Stimulated activated CD8-positive, alpha-beta memory T cell treated with anti-CD3 and anti-CD28 coated beads, Interleukin-12 subunit alpha, Interleukin-12 subunit beta, amount 100 ng/mL, for 4 hours (primary cell): ENCODE measurements around the gene C12orf60.
A peak's percentile ranks its signal among the peaks of the same experiment; 100 is the strongest.
"Not testable (repeated sequence)": the region's sequence is repeated elsewhere in the genome, so short reads cannot be mapped to it uniquely, and the experiment has no call there.

Source experiments
- DNase-seq: peaks from one replicate; pipeline ENCODE4 v3.0.0-alpha.2; 2020; ENCODE audit warnings: low read depth

Gene C12orf60

DNA sequence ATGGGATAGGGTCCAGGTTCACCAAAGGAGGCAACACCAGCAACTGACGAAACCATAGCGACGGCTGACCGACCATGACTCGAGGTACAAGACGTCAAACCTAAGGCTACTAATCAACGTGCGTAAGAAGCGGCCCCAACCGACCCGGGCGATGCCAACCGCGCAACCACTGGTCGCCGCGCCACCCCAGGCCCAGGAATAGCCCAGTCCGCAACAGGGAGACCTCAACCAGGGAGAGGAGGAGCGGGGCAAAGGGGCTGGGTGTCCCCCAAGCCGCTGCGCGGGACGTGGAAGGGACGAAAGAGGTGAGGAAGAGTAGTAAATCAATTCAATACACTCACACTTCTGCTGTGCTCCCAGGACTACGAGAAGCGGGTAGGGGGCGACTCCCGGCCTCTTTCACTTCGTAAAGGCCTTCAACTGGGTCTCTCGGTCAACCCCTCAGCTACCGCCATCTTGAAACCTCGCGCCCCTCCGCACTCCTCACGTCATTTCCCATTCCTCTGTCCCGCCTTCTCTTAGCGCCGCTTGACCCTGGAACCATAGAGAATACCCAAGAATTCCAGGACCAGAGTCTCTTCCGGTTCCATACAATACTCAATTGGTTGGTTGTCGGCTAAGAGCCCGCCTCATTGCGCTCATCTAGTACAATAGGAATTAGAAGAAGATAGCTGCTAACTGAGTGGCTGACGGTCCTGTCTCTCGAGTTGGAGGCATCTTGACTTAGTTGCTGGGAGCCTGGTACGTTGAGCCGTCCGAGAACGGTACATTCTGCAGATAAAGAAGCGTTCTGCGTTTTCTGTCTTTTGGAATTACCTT is at the start of gene C12orf60, which contains the start of gene WBP11:
Gene C12orf60, plus strand, starts transcription at position 660 of the 819 bp plus-strand sequence. CDS start 19,266 bp downstream, outside the sequence.
Gene WBP11, minus strand, starts transcription at position 468 of the 819 bp plus-strand sequence. CDS start 2,095 bp downstream, outside the sequence.
- peak; percentile 69 for DNase-seq

DNA sequence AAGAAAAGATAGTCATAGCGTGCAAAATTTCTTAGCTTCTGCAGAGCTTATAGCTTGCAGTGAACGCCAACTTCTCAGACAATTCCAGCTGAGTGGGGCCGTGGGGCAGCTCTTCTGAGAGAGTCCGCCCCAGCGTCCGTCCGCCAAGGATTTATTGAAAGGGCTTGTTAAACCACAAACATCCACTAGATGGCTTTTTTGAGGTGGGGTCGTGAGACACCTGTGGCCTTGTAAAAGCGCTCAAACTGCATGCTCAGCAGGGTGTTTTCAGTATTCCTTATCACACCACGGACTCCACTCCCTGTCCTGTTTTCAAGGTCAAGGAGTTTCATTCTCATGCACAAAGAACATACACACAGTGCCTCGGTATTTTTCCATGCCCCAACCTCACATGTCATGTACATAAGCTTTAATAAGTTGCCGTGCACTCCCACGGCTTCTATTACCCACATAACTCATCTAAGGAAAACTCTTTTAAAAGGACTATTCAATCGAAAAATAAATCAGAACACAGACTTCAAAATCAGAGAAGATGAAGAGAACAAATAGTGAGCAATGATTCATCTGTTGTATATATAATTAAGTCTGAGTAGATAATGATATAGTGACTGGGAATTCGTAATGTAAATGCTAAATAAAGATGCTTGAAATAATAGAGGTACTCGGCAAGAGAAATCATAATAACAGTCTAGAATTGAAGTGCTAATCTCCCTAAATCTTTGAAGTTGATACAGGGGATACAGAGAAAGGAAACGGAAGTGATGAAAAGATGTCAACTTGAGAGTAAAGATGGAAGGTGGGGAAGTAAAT is 46.9 kb upstream of the C12orf60 start:
- DNase-seq: no peak

- not testable (repeated sequence) for DNase-seq
Observed at GRCh38 chr12:14759711-14760280, 43.7 kb upstream of the C12orf60 start.

- DNase-seq: no peak
Observed at GRCh38 chr12:14765398-14765797, 38.1 kb upstream of the C12orf60 start.

DNA sequence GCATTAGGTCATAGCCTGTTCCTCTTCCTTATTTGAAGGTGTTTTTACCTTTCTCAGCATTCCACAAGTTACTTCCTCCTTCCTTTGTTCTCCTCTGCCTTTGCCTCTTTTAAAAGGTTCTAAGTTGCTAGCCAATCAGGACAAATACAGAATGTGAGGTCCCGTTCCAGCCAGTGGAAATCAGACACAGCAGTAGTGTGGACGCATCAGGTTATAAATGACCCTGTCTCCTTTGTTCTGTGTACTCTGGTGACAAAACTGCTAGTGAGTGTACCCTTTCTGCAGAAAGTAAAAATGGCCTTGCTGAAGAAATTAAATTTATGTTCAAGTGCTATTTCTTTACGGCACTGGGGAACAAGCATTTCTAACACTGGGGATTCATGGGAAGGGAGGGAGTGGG is 37.5 kb upstream of the C12orf60 start:
- not testable (repeated sequence) for DNase-seq

DNA sequence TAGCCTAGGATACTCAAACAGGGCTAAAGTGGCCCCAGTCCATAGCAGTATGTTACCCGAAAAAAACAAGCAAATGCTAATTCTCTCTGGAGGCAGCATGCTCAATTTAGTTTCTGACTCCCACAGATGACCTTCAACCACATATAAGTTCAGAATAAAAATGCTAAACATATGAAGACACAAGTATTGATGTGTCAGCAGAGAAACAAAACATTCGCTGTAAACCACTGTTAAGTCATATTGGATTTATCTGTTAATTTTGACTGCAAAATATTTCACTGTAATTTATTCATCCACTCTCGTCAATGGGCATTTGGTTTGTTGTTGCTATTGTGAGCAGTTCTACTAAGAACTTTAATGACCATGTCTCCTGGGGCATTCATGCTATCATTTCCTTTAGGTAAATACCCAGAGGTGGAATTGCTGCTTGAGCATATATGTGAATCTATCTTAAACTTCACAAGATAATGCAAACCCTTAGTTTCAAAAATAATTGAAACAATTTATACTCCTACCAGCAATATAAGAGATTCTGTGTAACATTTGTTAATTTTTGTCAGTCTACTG is 36.7 kb upstream of the C12orf60 start:
- no peak for DNase-seq

DNA sequence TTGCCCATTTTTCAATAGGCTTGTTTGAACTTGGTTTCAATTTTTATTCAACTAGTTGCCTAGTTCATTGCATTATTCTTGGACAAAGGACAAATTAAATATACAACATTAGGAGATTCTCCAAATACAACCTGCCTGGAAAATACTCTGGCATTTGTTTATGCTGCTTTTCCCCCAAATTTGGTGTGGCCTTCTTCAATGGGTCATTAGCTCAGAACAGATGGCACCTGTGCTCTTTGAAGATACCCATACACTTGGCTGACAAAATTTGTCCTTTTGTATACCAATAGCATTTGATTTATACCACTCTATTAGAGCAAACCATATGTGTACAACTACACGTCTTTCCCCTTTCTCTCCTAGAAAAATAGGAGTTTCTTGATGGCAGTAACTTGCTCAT is 35.9 kb upstream of the C12orf60 start:
- DNase-seq: no peak

- DNase-seq: peak; percentile 15
Observed at GRCh38 chr12:14768823-14769405, 34.6 kb upstream of the C12orf60 start.

DNA sequence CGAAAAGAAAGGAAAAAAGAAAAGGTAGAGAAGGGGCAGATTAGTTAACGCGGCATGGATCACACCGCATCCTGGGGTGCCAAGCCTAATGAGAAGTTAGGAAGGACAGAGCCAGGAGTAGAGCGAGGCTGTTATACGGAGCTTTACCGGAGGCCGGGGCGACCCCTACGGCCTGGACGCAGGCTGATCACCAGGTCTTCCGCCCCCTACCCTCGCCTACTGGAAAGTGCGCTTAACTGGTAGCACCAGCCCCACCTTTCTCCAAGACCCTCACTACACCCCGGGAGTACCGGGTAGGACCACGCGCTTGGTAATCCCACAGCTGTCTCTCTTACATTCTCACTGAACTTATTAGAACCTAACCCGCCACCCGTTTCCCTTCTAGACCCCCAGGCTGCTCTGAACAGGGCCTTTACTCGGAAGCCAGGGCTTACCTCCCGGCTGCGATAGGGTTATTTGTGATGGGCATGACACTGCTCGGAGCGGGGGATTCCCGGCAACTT is 34.0 kb upstream of the C12orf60 start:
- DNase-seq: no peak

DNA sequence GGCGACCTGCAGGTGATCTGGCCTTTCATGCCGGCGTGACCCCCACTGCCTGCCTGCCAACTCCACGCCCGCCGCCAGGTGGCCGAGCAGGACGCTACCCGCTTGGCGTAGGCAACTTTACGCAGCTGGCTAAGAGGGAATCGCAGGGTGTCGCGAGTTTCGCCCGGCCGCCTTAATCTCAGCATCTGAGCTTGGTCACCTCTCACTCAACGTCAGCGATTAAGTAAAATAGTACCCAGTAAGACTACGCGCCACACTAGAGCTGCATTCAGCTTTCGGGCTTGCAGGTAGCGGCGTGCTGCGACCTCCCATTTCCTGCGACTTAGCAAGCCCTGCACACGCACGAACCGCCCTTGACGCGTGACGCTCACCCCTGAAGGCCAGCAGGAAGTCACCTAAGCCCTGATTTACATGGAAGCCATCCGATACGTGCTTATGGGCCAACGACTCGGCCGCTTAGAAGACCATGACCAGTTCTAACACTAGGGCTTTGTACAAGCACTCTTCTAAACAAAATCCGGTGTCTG is 33.4 kb upstream of the C12orf60 start:
- DNase-seq: peak; percentile 80

DNA sequence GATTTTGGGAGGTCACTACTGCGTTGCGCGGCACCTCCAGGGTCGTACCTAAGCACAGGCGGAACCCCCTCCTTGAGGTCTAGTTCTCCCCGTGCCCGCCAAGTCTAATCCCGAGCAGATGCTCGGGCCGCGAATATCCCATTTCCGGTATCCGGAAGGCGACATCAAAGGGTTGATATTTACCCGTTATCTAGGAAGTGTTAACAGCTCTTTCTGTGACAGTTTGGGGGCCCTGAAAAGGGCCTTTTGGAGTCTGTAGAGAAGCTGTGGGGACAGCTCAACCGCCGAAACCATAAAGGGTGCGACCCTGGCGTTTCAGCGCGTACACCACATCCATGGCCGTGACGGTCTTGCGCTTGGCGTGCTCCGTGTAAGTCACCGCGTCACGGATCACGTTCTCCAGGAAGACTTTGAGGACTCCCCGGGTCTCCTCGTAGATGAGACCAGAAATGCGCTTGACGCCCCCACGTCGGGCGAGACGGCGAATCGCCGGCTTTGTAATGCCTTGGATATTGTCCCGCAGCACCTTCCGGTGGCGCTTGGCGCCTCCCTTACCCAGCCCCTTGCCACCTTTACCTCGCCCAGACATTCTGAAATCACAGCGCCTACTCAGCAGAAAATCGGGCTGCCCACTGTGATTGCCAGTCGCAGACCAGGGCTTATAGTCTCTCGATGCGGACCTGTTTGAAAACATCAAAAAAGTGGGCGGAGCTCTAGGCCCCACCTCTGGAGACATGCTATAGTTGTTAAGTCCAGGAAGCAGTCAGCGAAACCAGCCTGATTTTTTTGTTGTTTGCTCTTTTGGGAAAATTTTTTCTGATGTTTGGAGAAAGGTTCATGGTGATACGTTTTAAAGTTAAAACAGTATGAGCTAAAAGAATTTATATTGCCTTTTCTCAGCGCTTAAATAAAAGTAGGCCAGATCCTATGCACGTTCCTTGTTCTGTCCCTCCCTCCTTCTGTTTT is 32.7 kb upstream of the C12orf60 start:
- DNase-seq: peak; percentile 80

DNA sequence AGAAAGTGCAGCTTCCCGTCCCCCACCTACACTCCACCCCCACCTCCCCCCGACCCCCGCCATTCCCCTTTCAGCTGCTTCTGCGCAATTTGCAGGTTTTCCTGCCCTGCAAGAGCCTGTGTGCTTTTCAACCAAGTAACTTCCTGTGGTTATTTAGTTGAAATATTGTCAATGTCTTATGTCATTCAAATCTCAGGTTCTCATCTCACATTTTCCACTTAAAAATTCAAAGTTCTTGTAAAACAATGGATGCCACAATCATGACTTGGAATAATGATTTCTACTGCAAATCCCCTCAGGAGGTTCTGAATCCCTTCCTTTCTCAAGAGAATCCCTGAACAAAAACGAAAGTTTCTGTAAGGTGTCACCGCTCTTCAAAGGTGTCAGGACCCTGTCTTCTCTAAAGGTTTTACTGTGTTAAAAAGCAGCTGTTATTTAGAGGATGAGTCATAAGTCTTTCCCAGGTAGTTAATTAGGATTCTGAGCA is 31.8 kb upstream of the C12orf60 start:
- DNase-seq: peak; percentile 21

- no peak for DNase-seq
Observed at GRCh38 chr12:14772946-14773345, 30.5 kb upstream of the C12orf60 start.

DNA sequence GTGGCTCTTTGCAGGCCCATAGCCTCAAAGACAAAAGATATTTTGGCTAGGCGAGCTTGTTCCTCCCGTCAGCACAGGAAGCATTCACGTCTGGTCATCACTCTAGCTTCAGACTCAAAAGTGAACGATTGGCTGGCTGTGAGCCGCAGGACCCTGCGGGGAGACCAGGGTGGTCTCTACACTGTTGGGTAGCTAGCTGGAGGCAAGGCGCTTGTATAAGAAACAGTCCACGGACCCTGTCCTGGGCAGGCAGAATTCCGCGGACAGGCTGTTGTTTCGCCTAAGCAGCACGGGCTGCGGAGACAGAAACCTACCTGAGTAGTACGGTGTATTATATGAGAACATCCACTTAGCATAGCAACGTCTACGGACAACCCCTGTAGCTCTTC is 29.8 kb upstream of the C12orf60 start:
- no peak for DNase-seq

GRCh38 chr12:14774074-14774905 is 29.2 kb upstream of the C12orf60 start:
- DNase-seq: peak; percentile 67

DNA sequence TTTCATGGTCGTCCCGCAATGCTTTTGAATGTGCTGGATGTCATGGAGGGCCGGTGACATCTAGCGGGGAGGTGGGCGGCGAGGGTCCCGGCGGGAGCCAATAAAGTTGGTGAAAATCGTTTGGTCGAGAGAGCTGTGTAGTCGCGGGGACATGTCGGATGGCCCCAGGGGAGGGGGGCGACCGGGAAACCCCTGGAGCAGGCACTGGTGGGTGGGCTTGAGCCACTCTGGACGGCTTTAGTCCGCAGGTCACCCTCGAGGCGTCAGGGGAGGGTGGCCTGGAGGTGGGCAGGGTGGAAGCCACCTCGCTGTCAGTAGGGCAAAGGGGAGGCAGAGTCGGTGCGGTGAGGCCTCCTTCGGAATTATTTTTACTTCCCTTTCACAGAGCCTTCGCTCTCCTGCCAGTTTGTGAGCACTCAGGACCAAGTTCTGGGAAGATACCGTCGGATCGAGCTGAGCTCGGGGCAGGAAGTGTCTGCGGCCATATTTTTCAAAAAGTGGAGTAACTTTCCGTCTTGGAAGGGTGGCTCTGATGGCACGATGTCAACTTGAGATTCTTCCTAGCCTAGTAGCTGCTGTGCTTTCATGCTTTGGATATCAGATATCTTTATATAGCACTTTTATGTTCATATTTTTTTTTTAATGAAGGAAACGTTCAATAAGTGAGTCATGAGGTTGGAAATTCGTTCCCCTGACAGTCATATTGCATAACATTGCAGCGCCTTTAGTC is 28.4 kb upstream of the C12orf60 start:
- DNase-seq: peak; percentile 15

DNA sequence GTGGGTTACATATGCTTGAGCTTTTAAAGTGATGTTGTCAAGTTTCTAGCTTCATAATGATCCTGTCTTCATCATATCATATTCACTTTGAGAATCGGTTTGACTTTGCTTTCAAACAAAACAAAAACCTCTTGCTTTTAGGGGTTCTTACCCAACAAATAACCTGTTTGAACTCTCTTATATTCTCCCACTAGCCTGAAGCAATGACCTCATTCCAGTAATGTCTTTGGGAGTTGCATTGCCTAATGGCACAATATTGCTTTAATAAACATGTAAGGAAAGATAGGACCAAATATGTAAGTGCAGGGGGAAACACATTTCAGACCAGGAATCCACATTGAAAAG is 27.9 kb upstream of the C12orf60 start:
- DNase-seq: no peak

GRCh38 chr12:14776236-14776961 is 27.1 kb upstream of the C12orf60 start:
- DNase-seq: no peak
